ENCODE results near the gene WASHC3. TPM values are rescaled to one million over a fixed set of nuclear protein-coding genes. Genes with fewer than 3 reads are reported as not detected.

WASHC3 gene
- total RNA-seq, 2 donors from 2014 or later = 18.5 to 32.7 TPM

DNA sequence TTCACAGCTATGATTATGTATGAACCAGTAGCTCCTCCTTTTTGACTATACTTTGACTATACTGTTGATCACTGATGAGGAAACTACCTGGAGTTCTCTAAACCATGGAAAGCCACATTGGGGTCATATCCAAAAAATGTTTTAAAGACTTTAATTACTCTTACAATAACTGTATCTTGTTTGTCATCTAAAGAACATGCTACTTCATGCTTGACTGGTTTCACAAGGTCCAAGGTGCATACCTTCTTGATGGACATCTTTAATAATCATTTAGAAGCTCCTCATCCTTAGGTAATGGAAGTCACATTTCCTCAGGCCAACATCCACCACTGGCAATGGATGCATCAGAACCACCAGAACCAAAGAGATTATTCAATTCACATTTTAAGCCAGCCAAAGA lies 29.9 kb downstream of the WASHC3 start:
- intact Hi-C loops (cut with DNase I) = no loop called here
- H3K9me3 ChIP-seq = no peaks in the 10 kb centered on the region
- TF ChIP-seq, protein P1, sequence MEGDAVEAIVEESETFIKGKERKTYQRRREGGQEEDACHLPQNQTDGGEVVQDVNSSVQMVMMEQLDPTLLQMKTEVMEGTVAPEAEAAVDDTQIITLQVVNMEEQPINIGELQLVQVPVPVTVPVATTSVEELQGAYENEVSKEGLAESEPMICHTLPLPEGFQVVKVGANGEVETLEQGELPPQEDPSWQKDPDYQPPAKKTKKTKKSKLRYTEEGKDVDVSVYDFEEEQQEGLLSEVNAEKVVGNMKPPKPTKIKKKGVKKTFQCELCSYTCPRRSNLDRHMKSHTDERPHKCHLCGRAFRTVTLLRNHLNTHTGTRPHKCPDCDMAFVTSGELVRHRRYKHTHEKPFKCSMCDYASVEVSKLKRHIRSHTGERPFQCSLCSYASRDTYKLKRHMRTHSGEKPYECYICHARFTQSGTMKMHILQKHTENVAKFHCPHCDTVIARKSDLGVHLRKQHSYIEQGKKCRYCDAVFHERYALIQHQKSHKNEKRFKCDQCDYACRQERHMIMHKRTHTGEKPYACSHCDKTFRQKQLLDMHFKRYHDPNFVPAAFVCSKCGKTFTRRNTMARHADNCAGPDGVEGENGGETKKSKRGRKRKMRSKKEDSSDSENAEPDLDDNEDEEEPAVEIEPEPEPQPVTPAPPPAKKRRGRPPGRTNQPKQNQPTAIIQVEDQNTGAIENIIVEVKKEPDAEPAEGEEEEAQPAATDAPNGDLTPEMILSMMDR (IDR thresholded peaks at IDR 0.05) = no peak
- no peak for TF ChIP-seq POLR2A (IDR thresholded peaks at IDR 0.05)
- no peak for ATAC-seq
- no peaks in the 10 kb centered on the region for H3K27me3 ChIP-seq
- no peaks in the 10 kb centered on the region for H3K4me1 ChIP-seq
- no peak for DNase-seq
- H3K4me3 ChIP-seq = no peak overlapping the region
- H3K27ac ChIP-seq = no peak overlapping the region
- no peaks in the 10 kb centered on the region for H3K36me3 ChIP-seq (replicated peaks in 1 of 2; ENCODE audit: insufficient read depth in 1 of 2, low read depth in 2 of 2)

DNA sequence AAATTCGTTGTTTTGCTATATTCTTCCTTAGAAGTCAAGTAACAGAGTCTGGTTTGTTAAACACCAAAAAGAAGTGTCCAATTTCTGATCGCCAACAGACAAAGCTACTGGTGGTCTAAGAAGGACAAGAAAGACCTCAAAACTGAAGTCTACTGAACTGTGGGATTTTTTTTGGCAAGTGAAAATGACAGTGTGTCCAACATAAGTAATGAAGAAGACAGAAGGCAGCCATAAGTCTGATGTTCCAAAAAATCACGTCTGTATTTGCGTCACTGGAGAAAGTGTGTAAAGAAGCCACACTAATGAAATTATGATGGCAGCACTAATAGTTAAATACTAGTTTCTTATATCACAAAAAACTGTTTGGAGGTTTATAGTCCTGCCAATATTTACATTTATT lies 32.6 kb downstream of the WASHC3 start:
- WGBS, 2 donors = 83% methylated on average over 4 of the region's 4 CpGs
- H3K27ac ChIP-seq = no peak overlapping the region
- no peaks in the 10 kb centered on the region for H3K36me3 ChIP-seq (replicated peaks in 1 of 2; ENCODE audit: insufficient read depth in 1 of 2, low read depth in 2 of 2)
- TF ChIP-seq, protein P1 (IDR thresholded peaks at IDR 0.05) = no peak
- no peak for TF ChIP-seq POLR2A (IDR thresholded peaks at IDR 0.05)
- no peak for DNase-seq
- H3K9me3 ChIP-seq = no peaks in the 10 kb centered on the region
- intact Hi-C loops (cut with DNase I) = no loop called here
- no peaks in the 10 kb centered on the region for H3K27me3 ChIP-seq
- no peak overlapping the region for H3K4me3 ChIP-seq
- no peak for ATAC-seq
- no peaks in the 10 kb centered on the region for H3K4me1 ChIP-seq

DNA sequence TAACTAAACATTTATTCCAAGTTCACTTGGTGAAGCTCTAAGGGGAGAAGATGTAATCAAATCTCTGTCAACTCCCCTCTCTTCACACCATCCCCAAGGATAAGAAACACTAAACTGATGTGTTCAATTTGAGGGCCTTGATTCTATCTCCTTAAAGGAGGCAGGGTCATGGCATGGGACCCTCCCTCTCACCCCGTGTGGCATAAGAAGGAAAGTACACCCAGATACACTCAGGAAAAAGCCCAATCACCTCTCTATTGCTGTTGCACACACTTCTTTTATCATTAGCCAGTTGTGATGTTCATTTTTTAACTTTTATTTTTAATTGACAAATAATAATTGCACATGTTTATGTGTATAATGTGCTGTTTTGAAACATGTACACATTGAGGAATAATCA lies 35.1 kb downstream of the WASHC3 start:
- H3K27ac ChIP-seq = no peak overlapping the region

DNA sequence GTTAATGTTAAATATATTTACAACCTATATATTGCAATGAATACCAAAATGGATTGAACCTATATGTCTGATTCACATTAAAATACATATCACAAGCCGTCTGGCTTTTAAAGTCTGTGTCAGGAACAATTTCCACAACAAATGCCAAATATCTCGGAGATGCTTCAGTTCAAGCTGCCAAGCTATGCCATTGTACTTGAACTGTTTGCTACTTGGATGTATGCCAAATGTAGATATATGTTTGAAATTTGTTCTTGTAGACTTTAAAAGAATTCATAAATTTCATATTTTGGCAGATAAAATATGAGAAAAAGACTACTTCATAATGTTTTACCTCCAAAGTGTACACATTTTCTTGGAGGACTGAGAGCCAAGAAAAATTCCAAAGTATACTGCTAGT lies 37.0 kb downstream of the WASHC3 start:
- Histone ChIP-seq H3K4me3 (no peak overlapping the region), H3K4me1 (no peaks in the 10 kb centered on the region), H3K36me3 (replicated peaks in 1 of 2; ENCODE audit: insufficient read depth in 1 of 2, low read depth in 2 of 2) (no peaks in the 10 kb centered on the region), H3K9me3 (no peaks in the 10 kb centered on the region), H3K27me3 (no peaks in the 10 kb centered on the region), H3K27ac (no peak overlapping the region)
- ATAC-seq = no peak
- intact Hi-C loops (cut with DNase I) = no loop called here
- no peak for TF ChIP-seq POLR2A (IDR thresholded peaks at IDR 0.05)
- TF ChIP-seq, protein P1 (IDR thresholded peaks at IDR 0.05) = no peak
- DNase-seq = no peak
- 31 to 40% methylated on average over 2 of the region's 2 CpGs for WGBS, 2 donors

More for the DNA sequence above, 35.1 kb downstream of the WASHC3 start:
- Histone ChIP-seq H3K27me3 (no peaks in the 10 kb centered on the region), H3K9me3 (no peaks in the 10 kb centered on the region), H3K4me1 (no peaks in the 10 kb centered on the region), H3K4me3 (no peak overlapping the region), H3K36me3 (replicated peaks in 1 of 2; ENCODE audit: insufficient read depth in 1 of 2, low read depth in 2 of 2) (no peaks in the 10 kb centered on the region)
- DNase-seq (no peak), ATAC-seq (no peak)
- intact Hi-C loops (cut with DNase I) = no loop called here
- no peak for TF ChIP-seq POLR2A (IDR thresholded peaks at IDR 0.05)
- TF ChIP-seq, protein P1 (IDR thresholded peaks at IDR 0.05) = no peak
- WGBS, 2 donors = 64 to 70% methylated on average over 1 of the region's 1 CpG

DNA sequence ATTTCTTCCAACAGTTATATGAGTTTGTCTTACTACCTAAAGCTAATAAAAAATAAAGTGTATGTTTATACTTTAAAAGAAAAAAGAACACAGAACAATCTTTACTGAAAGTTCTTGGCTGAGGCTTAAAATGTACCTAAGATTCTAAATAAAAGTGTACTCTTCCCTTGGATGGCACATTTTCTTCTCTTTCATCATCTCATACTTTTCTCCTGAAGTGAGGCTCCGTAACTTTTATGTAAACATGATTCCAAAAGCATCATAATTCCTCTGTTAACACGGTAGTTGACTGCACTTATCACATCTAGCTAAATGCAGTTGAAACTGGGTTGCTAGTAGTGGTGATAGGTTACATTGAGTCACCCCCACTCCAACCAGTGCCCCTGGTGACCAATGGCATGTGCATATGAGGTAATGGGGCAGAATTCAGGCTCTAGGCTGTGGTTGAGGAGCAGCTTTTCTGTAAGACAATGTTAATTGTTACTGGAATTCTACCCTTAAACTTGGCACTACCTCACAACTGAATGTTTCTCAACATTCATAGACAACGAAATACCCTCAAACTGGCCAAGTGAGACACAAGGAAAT lies 38.4 kb downstream of the WASHC3 start:
- Histone ChIP-seq H3K4me1 (no peaks in the 10 kb centered on the region), H3K4me3 (no peak overlapping the region), H3K27me3 (no peaks in the 10 kb centered on the region), H3K27ac (no peak overlapping the region), H3K9me3 (no peaks in the 10 kb centered on the region), H3K36me3 (replicated peaks in 1 of 2; ENCODE audit: insufficient read depth in 1 of 2, low read depth in 2 of 2) (no peaks in the 10 kb centered on the region)
- DNase-seq (no peak), ATAC-seq (no peak)
- intact Hi-C loops (cut with DNase I) = no loop called here
- TF ChIP-seq POLR2A (IDR thresholded peaks at IDR 0.05) = no peak
- TF ChIP-seq, protein P1 (IDR thresholded peaks at IDR 0.05) = no peak
- 93 to 94% methylated on average over 3 of the region's 3 CpGs for WGBS, 2 donors
